ENCODE results near the gene GNB3. TPM values are rescaled to one million over a fixed set of nuclear protein-coding genes. Genes with fewer than 3 reads are reported as not detected.

The GNB3 gene
- total and polyA plus RNA-seq, 9 of the 15 experiments (the other 6 are each of a cell fraction or from before 2014, with no cell fraction given), result 1.4 to 5.8 (median 2.0) TPM

DNA sequence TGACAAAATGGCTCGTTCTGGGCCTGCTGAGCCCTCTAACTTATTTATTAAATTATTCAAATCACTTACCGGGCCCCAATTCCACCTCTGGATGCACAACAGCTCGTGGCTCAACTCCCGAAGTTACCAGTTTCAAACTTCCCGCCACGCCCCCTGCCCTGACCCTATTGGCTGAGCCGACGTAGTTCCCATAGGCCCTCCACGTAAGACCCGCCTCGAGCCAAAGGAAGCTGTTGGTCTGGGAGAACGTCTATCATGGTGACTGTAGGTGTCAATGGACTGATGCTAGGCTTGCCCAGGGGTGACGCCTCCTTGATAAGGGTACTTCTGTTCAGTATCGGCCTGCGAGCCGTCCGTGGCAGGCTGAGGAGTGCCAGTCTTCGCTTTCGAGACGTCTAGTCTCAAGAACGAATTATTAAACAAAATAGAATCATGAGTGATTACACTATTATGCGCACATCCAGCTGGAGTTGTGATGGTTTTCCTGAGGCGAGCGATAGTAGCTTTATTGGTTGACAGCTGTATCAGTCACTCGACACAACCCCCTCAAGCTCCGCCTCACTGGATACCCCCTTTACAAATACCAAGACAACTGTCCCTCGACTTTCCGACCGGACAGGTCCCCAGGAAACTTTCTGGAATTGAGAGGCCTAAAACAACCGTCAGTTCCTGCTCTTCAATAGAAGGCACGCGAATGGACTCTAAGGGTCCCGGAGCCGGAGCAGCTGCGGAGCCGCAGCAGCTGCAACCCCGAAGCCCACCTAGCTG is 10.6 kb downstream of the GNB3 start, which contains the start of gene CDCA3 (continued):
- TF ChIP-seq, protein P1, sequence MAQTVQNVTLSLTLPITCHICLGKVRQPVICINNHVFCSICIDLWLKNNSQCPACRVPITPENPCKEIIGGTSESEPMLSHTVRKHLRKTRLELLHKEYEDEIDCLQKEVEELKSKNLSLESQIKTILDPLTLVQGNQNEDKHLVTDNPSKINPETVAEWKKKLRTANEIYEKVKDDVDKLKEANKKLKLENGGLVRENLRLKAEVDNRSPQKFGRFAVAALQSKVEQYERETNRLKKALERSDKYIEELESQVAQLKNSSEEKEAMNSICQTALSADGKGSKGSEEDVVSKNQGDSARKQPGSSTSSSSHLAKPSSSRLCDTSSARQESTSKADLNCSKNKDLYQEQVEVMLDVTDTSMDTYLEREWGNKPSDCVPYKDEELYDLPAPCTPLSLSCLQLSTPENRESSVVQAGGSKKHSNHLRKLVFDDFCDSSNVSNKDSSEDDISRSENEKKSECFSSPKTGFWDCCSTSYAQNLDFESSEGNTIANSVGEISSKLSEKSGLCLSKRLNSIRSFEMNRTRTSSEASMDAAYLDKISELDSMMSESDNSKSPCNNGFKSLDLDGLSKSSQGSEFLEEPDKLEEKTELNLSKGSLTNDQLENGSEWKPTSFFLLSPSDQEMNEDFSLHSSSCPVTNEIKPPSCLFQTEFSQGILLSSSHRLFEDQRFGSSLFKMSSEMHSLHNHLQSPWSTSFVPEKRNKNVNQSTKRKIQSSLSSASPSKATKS (CRISPR knock-in tag; IDR thresholded peaks at IDR 0.05), result no peak
- TF ChIP-seq ETV6 (IDR thresholded peaks at IDR 0.05; ENCODE audit: borderline replicate concordance in 1 of 2, low read depth in 2 of 2, low read length in 1 of 2), result no peak
- no peak for TF ChIP-seq ETV6 (CRISPR knock-in tag; IDR thresholded peaks at IDR 0.05; ENCODE audit: borderline replicate concordance)
- no peak; the same call in 1 of the 2 replicates for TF ChIP-seq KDM2B (CRISPR knock-in tag; IDR thresholded peaks at IDR 0.05)
- no peak for TF ChIP-seq E2F3 (CRISPR knock-in tag; IDR thresholded peaks at IDR 0.05)
- no peak for TF ChIP-seq RBM14 (IDR thresholded peaks at IDR 0.05; ENCODE audit: borderline replicate concordance, insufficient read depth, low read depth, low read length)
- TF ChIP-seq ZNF12 (CRISPR knock-in tag; IDR thresholded peaks at IDR 0.05), result no peak
- TF ChIP-seq ZNF695 (CRISPR knock-in tag; IDR thresholded peaks at IDR 0.05), result no peak
- peak; percentile 55; the same call in 1 of the 2 replicates for TF ChIP-seq CREB1 (IDR thresholded peaks at IDR 0.05)
- TF ChIP-seq CREB1 (CRISPR knock-in tag; IDR thresholded peaks at IDR 0.05), result peak; percentile 87
- TF ChIP-seq HIVEP1 (CRISPR knock-in tag; IDR thresholded peaks at IDR 0.05), result no peak
- TF ChIP-seq, protein P2, sequence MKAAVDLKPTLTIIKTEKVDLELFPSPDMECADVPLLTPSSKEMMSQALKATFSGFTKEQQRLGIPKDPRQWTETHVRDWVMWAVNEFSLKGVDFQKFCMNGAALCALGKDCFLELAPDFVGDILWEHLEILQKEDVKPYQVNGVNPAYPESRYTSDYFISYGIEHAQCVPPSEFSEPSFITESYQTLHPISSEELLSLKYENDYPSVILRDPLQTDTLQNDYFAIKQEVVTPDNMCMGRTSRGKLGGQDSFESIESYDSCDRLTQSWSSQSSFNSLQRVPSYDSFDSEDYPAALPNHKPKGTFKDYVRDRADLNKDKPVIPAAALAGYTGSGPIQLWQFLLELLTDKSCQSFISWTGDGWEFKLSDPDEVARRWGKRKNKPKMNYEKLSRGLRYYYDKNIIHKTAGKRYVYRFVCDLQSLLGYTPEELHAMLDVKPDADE (conservative IDR thresholded peaks at IDR 0.05; ENCODE audit: control insufficient read depth, low read depth, low read length), result 0 out of 2 replicates have a peak, but pooled peaks have one; percentile 43
- TF ChIP-seq ZNF764 (CRISPR knock-in tag; IDR thresholded peaks at IDR 0.05; ENCODE audit: low read depth), result no peak
- no peak for TF ChIP-seq RBM34 (IDR thresholded peaks at IDR 0.05; ENCODE audit: borderline replicate concordance, insufficient read depth, low read length)
- TF ChIP-seq TEAD2 (tag; IDR thresholded peaks at IDR 0.05), result no peak
- peak; percentile 23 for TF ChIP-seq TAF1 (IDR thresholded peaks at IDR 0.05; ENCODE audit: control insufficient read depth, extremely low read depth, insufficient read depth, low read length, severe bottlenecking)
- 0 out of 2 replicates have a peak, but pooled peaks have one; percentile 15 for TF ChIP-seq RFX1 (IDR thresholded peaks at IDR 0.05)
- TF ChIP-seq POLR2G (IDR thresholded peaks at IDR 0.05; ENCODE audit: low read depth, low read length), result peak; percentile 60
- peak; percentile 50; the same call in 1 of the 2 replicates for TF ChIP-seq ATF7 (IDR thresholded peaks at IDR 0.05)
- no peak for TF ChIP-seq TFAM (CRISPR knock-in tag; conservative IDR thresholded peaks at IDR 0.05)
- TF ChIP-seq ESRRB (CRISPR knock-in tag; IDR thresholded peaks at IDR 0.05; ENCODE audit: borderline replicate concordance), result no peak
- TF ChIP-seq TAL1 (IDR thresholded peaks at IDR 0.05), result no peak
- TF ChIP-seq MAFK (IDR thresholded peaks at IDR 0.05; ENCODE audit: low read length), result no peak
- TF ChIP-seq POLR2B (IDR thresholded peaks at IDR 0.05; ENCODE audit: low read depth, partially characterized antibody), result peak; percentile 70
- peak; percentile 86 for TF ChIP-seq POLR2H (tag; IDR thresholded peaks at IDR 0.05; ENCODE audit: low read depth)

Data from K562 (cell line).